Measurements from ENCODE around the gene SKAP2.

Gene SKAP2

DNA sequence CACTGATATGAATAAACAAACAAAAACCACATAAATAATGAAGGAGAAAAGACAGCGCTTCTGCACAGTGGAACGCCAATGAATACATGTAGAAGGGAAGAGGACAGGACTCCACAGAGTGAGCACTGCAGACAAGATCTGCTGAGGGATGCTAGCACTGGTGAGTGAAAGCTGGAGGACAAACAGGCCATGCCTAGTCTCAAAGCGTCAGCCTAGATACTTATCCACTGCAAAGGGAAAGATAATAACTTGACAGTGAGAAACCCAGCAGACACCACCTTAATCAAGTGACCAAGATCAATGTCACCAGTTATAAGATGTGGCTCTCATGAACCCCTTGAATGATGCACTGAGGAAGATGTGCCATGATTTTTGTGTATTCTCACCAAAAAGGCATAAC, 227.6 kb downstream of the SKAP2 start:
- DNase-seq (ENCODE audit: low read depth): no peak

DNA sequence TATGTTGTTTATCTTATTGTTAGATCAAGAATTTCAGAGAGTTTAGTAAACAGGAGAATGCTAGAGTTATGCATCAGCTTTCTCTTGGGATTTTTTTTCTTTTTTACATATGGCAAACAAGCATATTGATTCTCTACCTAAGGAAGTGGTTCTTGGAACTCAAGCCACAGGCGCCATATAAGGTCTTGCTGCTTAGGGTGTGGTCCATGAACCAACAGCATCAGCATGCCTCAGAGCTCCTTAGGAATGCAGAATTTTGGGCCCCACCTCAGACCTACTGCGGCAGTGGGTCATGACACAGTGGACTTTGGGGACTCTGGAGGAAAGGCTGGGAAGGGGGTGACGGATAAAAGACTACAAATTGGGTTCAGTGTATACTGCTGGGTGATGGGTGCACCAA, 230.8 kb downstream of the SKAP2 start:
- DNase-seq (ENCODE audit: low read depth): no peak

- no peak for DNase-seq (ENCODE audit: low read depth)
Measured at GRCh38 chr7:26631601-26632000, 232.8 kb downstream of the SKAP2 start.

GRCh38 chr7:26630941-26631580, 233.3 kb downstream of the SKAP2 start:
- no peak for DNase-seq (ENCODE audit: low read depth)

DNA sequence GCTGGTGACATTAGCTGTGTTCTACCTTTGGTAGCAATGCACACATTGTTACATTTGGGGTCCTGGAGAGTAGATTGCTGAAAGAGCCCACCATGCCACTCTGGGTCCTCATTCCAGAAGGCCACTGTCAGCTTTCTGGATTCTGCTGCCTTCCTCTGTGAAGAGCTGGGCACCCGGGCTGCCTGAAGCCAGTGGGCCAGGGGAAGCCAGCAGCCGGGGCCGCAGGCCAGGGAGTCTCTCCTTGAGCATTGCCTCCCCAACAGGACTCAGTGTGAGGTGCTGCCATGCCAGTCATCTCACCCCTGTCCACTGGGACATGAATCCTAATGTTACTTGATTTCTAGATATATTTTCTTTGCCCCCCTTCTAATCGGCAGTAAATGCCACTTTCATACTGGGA, 234.0 kb downstream of the SKAP2 start:
- DNase-seq (ENCODE audit: low read depth): no peak

DNA sequence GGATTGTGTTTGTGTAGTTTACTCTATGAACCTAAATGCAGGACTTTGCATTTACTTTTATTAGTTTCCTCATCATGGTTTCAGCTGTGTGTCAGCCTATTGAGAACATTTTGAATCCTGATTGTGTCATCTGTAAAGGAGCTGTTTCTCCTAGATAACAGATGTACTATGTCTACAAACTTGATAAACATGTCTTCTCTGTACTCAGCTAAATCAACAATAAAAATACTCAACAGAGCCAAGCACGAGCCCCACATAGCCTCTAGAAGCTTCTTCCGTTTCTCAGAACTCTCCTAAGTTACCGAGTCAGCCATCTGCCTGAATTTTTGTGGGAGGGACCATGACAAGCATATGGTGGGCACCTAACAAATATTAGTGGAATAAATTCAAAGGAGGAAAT, 234.7 kb downstream of the SKAP2 start:
- DNase-seq (ENCODE audit: low read depth): no peak

GRCh38 chr7:26627891-26628341, 236.5 kb downstream of the SKAP2 start:
- no peak for DNase-seq (ENCODE audit: low read depth)

DNA sequence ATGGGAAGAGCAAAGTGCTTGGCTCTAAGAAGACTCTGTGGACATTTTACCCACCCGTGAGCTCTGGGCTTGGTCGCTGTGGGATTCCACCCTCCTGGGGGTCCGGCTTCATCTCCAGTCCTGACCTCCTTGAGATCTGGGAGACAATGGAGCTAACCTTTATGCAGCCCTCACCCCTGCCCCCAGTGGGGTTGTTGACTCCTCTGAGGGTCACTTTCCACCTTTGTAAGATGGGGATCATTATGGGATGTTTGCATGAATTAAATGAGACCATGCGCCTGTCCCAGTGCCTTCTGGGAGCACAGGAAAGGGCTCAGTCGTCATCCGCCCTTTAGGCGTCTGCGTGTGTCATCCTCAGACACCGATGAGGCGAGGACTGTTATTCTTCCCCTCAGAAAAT, 237.2 kb downstream of the SKAP2 start:
- DNase-seq (ENCODE audit: low read depth): no peak

DNA sequence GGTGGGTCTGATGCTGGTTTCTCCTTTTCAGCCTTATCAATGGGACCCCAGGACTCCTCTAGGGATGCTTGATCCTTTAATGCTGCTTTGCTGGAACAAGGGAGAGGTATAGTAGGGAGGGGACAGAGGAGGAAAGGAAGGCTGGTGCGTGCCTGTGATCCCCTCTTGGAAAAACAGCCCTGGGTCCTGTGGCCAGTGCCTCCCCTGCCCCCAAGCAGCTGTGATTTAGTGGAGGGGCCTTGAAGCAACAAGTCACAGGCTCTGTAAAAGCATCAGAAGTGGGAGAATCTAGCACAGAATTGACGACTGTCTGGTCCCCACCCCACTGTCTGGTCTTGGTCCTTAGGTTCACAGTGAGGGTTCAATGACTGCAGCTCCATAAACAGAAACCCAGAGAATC, 237.7 kb downstream of the SKAP2 start:
- DNase-seq (ENCODE audit: low read depth): no peak

DNA sequence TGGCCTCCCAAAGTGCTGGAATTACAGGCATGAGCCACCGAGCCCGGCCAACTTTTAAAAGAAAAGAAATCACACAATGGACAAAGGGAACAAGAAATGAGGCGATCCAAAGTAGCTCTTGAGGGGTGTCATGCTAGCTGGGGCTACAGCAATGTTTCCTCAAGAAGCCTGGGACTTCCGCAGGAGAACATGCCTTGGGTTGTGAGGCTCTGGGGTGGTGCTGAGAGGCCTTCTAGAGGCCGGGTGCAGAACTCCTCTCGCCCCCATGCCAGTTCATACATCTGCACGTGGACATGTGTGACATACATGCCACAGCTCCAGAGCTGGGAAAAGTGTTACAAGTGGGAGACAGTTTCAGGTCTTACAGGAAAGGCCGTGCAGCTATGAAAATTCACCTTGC, 238.2 kb downstream of the SKAP2 start:
- no peak for DNase-seq (ENCODE audit: low read depth)

DNA sequence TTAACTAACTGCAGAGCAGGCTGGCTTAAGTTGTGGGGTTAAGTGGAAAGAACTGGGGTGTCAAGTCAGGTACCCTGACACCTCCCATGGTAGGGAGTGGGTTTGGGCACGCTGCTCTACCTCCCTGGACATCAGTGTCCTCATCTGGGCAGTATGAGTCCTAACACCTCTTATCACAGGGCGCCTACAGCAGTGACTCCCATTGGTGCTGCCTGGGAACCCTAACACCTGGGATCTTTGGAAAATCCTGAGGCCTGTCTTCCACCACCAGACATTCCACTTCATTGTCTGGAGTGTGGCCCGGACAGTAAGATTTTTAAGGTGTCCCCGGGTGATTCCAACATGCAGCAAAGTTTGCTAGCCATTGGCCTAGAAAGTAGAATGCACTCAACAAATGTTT, 239.1 kb downstream of the SKAP2 start:
- no peak for DNase-seq (ENCODE audit: low read depth)

- no peak for DNase-seq (ENCODE audit: low read depth)
Measured at GRCh38 chr7:26624839-26625238, 239.6 kb downstream of the SKAP2 start.

DNA sequence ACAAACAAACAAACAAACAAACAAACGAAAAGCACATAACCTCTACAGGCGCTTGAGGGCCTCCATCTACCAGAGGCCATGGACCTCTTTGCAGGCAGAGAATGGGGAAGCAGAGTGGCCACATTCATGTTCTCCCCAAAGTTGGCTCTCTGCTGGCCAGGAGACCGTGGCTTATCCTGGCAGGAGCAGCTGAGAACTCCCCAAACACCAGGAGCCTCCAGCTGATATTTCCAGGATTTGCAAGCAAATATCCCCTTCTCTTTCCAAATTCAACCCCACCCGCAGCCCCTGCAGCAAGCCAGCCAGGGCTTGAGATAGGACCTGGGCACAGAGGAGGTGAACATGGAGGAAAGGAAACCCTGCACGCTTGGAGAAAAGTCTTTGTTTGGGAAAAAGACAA, 240.0 kb downstream of the SKAP2 start:
- no peak for DNase-seq (ENCODE audit: low read depth)

- DNase-seq (ENCODE audit: low read depth): no peak
Measured at GRCh38 chr7:26620352-26620751, 244.0 kb downstream of the SKAP2 start.

- DNase-seq (ENCODE audit: low read depth): no peak
Measured at GRCh38 chr7:26619348-26619984, 244.9 kb downstream of the SKAP2 start.

DNA sequence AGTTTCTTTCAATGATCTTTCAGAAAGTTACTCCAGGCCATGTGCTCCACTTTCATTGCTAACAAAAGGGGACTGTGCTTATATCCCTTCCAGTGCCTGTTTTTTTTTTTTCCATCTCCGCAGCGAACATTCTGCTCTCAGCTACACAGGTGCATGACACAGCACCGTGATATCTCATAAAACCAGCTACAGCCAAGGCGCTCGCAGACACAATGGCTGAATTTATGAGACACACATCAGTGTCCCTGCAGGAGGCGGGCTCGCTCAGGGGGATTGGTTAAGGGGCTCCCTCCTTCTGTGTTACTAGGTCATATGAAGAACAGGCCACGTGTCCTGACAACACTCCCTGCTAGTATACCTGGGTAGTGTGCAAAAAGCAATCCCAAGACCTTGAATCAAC, 245.5 kb downstream of the SKAP2 start:
- DNase-seq (ENCODE audit: low read depth): no peak

DNA sequence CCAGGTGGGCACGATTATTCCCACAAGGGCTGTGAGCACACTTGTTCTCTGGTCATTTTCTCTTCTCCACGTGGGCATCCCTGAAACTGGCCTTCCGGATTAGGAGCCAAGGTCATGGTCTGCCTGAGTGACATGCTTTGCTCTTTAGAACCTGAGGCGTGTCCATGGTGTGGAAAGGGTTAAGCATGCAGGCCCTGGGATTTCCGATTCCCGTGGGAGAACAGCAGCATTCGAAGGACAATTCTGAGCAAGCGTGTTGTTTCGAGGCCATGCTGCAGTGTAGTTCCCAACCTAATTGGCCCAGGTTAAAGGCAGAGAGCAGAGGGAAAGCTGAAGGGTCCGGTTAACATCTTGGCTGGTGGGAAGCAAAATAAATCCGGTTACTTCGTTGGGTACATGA, 245.9 kb downstream of the SKAP2 start:
- DNase-seq (ENCODE audit: low read depth): no peak
